ENCODE data around the gene COG5.

DNA sequence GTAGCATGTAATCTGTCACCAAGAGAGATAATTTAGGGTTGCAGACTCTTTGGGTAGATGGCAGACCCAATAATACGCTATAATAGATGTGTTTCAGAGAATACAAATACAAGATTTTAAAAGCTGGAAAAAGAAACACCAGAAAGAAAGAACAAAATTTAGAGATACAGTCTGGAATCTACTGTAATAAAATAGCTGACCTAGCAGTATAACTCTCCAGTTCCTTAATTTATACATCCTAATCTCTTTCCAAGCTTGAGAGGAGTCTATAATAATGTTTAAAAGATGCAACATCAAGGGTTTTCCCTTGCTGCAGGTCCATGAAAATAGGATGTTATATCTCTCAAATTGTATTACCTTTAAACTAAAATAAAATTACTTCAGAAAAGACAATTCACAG lies 121.0 kb downstream of the COG5 start:
- no peak for TF ChIP-seq POLR2A (IDR thresholded peaks at IDR 0.05; ENCODE audit: control extremely low read depth in 1 of 2, low read depth in 2 of 2, low read length in 2 of 2)
- TF ChIP-seq, protein P1, sequence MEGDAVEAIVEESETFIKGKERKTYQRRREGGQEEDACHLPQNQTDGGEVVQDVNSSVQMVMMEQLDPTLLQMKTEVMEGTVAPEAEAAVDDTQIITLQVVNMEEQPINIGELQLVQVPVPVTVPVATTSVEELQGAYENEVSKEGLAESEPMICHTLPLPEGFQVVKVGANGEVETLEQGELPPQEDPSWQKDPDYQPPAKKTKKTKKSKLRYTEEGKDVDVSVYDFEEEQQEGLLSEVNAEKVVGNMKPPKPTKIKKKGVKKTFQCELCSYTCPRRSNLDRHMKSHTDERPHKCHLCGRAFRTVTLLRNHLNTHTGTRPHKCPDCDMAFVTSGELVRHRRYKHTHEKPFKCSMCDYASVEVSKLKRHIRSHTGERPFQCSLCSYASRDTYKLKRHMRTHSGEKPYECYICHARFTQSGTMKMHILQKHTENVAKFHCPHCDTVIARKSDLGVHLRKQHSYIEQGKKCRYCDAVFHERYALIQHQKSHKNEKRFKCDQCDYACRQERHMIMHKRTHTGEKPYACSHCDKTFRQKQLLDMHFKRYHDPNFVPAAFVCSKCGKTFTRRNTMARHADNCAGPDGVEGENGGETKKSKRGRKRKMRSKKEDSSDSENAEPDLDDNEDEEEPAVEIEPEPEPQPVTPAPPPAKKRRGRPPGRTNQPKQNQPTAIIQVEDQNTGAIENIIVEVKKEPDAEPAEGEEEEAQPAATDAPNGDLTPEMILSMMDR (IDR thresholded peaks at IDR 0.05; ENCODE audit: control extremely low read depth in 1 of 3, insufficient read depth in 1 of 3, low read depth in 1 of 3, low read length in 3 of 3): no peak
- TF ChIP-seq POU5F1 (IDR thresholded peaks at IDR 0.05; ENCODE audit: low read depth, low read length): no peak
- TF ChIP-seq ASH2L (IDR thresholded peaks at IDR 0.05; ENCODE audit: low read length): no peak
- TF ChIP-seq BCL11A (IDR thresholded peaks at IDR 0.05; ENCODE audit: low read depth in 2 of 2, low read length in 2 of 2): no peak
- no peak for TF ChIP-seq RFX5 (IDR thresholded peaks at IDR 0.05; ENCODE audit: borderline replicate concordance, low read depth, low read length)
- TF ChIP-seq ZNF274 (IDR thresholded peaks at IDR 0.05; ENCODE audit: borderline replicate concordance, extremely low read depth, low read length): no peak
- no peak for TF ChIP-seq CEBPB (IDR thresholded peaks at IDR 0.05; ENCODE audit: low read depth, low read length)
- TF ChIP-seq JUN (IDR thresholded peaks at IDR 0.05; ENCODE audit: low read depth, low read length): no peak
- no peak for TF ChIP-seq TCF12 (IDR thresholded peaks at IDR 0.05; ENCODE audit: low read depth, low read length)
- TF ChIP-seq EZH2 (IDR thresholded peaks at IDR 0.05; ENCODE audit: low read depth, low read length, severe bottlenecking): no peak
- no peak for TF ChIP-seq CBX5 (IDR thresholded peaks at IDR 0.05; ENCODE audit: low read depth, low read length)
- no peak for TF ChIP-seq SAP30 (IDR thresholded peaks at IDR 0.05; ENCODE audit: insufficient read depth, insufficient replicate concordance, low read length)
